ENCODE data around the gene KCNH1.
"Not testable (repeated sequence)": the region's sequence is repeated elsewhere in the genome, so short reads cannot be mapped to it uniquely, and the experiment has no call there.

The KCNH1 gene

DNA sequence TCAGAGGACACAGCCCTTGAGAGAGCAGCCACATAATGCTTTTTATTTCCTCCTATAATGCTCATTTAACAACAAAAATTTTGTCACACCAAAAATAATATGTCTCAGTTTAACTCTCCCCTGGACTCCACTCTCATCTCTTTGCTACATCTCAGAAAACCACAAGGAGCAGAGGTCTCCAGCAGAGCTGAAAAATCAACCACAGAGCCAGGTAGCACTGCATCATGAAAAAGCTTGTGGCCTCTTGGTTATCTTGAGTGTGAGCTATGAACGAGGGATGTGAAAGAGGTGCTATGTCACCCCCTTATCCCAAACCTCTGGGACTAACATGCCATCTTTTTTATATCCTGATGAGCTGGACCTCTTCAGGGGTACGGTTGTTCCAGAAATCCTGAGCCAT, 44.4 kb downstream of the KCNH1 start:
- TF ChIP-seq, protein P1, sequence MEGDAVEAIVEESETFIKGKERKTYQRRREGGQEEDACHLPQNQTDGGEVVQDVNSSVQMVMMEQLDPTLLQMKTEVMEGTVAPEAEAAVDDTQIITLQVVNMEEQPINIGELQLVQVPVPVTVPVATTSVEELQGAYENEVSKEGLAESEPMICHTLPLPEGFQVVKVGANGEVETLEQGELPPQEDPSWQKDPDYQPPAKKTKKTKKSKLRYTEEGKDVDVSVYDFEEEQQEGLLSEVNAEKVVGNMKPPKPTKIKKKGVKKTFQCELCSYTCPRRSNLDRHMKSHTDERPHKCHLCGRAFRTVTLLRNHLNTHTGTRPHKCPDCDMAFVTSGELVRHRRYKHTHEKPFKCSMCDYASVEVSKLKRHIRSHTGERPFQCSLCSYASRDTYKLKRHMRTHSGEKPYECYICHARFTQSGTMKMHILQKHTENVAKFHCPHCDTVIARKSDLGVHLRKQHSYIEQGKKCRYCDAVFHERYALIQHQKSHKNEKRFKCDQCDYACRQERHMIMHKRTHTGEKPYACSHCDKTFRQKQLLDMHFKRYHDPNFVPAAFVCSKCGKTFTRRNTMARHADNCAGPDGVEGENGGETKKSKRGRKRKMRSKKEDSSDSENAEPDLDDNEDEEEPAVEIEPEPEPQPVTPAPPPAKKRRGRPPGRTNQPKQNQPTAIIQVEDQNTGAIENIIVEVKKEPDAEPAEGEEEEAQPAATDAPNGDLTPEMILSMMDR (IDR thresholded peaks at IDR 0.05; ENCODE audit: control insufficient read depth, extremely low read depth, insufficient read depth): no peak
- DNase-seq (ENCODE audit: low read depth): no peak
- no peak overlapping the region for H3K4me3 ChIP-seq (ENCODE audit: low read depth, low read length)

DNA sequence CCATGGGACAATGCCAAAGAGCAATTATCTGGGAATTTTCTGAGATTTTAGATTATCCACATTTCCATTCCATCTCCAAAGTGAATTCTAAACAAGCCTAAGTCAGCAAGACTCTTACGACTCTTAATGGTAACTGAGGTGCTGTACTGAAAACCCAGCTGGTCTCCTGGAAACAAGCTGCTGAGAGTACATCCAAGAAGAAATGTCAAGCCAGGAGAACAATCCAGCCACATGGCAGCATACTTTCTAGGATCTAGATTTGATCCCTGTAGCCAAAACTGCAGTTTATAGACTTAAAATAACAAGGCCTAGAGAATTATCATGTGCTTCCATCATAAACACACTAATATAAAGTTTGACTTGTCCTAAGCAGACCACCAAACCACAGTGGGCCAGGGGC, 45.8 kb downstream of the KCNH1 start:
- no peak overlapping the region for H3K4me3 ChIP-seq (ENCODE audit: low read depth, low read length)
- TF ChIP-seq, protein P1 (IDR thresholded peaks at IDR 0.05; ENCODE audit: control insufficient read depth, extremely low read depth, insufficient read depth): no peak
- no peak for DNase-seq (ENCODE audit: low read depth)

DNA sequence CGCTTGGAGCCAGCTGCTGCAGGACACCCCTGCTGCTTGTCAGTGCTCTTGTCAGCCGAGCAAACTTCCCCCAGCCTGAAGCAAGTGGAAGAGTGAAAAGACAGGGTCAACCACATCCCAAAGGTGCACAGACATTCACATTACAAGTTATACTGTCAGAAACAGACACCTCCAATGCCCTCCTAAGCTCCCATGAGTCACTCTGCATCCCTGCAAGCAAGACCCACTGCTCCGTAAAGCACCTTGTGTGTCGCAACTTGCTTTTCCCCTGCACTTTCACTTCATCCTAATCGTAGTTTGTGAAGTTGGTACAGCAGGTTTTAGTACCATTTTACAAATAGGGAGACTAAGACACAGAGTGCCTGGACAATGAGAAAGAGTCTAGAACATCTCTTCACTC, 51.1 kb downstream of the KCNH1 start:
- DNase-seq (ENCODE audit: low read depth): no peak
- H3K4me3 ChIP-seq (ENCODE audit: low read depth, low read length): no peak overlapping the region
- TF ChIP-seq, protein P1 (IDR thresholded peaks at IDR 0.05; ENCODE audit: control insufficient read depth, extremely low read depth, insufficient read depth): no peak

DNA sequence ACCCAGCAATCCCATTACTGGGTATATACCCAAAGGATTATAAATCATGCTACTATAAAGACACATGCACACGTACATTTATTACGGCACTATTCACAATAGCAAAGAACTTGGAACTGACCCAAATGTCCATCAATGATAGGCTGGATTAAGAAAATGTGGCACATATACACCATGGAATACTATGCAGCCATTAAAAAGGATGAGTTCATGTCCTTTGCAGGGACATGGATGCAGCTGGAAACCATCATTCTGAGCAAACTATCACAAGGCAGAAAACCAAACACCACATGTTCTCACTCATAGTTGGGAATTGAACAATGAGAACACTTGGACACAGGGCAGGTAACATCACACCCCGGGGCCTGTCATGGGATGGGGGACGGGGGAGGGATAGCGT, 52.5 kb downstream of the KCNH1 start:
- not testable (repeated sequence) for DNase-seq (ENCODE audit: low read depth); H3K4me3 ChIP-seq (ENCODE audit: low read depth, low read length)

DNA sequence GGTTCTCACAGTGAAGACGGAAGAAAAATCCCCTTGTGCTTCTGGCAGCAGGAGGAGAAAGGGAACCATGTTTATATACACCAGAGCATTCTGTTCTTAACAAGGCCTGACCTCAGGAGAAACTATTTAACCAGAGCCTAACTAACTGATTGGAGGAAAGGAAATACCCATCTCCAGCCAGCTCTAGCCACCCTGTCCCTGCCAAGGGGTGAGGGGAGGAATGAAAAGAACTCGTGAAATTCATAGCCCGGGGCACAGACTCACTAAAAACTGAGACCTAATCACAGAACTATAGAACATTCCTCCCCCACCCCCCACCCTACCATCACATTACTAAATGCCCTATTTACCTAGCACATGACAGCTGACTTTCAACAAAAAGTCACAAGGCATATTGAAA, 65.0 kb downstream of the KCNH1 start:
- TF ChIP-seq, protein P1 (IDR thresholded peaks at IDR 0.05; ENCODE audit: control insufficient read depth, extremely low read depth, insufficient read depth): no peak

DNA sequence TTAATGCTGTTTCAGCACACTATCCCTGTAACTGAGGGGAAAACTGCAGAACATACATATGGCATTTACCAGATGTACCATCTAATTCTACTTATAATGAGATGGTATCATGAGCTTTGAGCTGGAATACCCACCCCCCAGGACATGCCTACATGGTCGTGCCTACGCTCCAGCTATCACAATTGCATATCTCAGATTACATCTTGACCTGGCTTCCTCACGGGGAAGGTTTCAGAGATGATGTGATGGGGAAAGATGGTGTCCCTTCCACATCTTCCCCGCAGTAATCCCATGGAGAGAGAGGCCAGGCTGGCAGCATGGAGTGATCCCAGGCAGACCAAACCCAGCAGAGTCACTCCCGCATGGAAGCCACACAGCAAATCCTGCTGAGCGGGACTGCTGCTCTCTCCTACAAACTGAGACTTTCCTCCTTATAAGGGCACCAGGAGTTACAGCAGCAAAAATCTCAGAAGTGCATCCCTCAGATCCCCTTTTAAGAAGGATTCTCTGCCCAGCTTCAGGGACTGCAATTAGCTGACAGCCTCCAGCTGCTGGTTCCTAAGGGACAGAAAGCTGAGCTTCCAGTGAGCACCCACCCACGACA, 67.1 kb downstream of the KCNH1 start:
- no peak for DNase-seq (ENCODE audit: low read depth)
- TF ChIP-seq, protein P1 (IDR thresholded peaks at IDR 0.05; ENCODE audit: control insufficient read depth, extremely low read depth, insufficient read depth): no peak
- H3K4me3 ChIP-seq (ENCODE audit: low read depth, low read length): no peak overlapping the region

More for the DNA sequence above, 65.0 kb downstream of the KCNH1 start:
- no peak for DNase-seq (ENCODE audit: low read depth)
- H3K4me3 ChIP-seq (ENCODE audit: low read depth, low read length): no peak overlapping the region

DNA sequence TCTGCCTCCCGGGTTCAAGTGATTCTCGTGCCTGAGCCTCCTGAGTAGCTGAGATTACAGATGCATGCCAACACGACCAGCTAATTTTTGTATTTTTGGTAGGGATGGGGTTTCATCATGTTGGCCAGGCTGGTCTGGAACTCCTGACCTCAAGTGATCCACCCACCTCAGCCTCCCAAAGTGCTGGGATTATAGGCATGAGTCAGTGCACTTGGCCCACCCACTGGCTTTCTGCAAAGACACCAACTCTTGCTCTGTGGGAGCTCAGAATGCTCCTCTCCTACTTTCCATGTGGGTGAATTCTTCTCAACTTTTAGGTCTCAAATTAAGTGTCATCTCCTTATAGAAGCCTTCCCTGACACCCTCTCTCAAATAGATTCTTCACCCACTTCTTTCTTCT, 92.1 kb downstream of the KCNH1 start:
- not testable (repeated sequence) for H3K4me3 ChIP-seq (ENCODE audit: low read depth, low read length); DNase-seq (ENCODE audit: low read depth)

DNA sequence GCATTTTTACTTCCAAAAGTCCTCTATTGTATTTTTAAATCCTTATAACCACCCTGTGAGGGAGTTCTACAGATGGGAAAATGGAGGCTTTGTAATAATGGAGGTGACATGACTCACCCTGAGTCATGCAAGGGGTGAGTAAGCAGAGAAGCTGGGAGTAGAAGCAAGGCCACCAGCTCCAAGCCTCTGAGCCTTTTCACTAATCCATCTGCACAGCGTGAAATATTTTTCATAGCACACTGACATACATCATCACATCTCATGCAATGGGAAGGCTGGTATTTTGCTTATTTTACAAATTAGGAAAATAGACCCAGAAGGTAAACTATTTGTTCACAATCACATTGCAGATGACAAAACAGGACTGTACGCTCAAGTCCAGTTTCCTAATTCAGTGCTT, 96.9 kb downstream of the KCNH1 start:
- no peak for DNase-seq (ENCODE audit: low read depth)
- TF ChIP-seq, protein P1 (IDR thresholded peaks at IDR 0.05; ENCODE audit: control insufficient read depth, extremely low read depth, insufficient read depth): no peak
- no peak overlapping the region for H3K4me3 ChIP-seq (ENCODE audit: low read depth, low read length)

Data from LNCaP clone FGC (cell line).